GM19324 (cell line): ENCODE measurements around the gene VRK1.

Experiments used
- ATAC-seq: cut with Tn5 transposase; IDR thresholded peaks from one replicate; pipeline ENCODE4 v1.9.1; 2021; ENCODE audit warnings: mild to moderate bottlenecking, moderate library complexity; ENCODE audit not compliant: unreplicated experiment, low FRiP score

Gene VRK1

GRCh38 chr14:96817750-96818666, 20.8 kb downstream of the VRK1 start:
- ATAC-seq: no peak

- ATAC-seq: no peak
These were observed 24.3 kb downstream of the VRK1 start for GRCh38 chr14:96821501-96821900.

GRCh38 chr14:96823652-96824051, 26.5 kb downstream of the VRK1 start:
- ATAC-seq: no peak

- ATAC-seq: no peak
These were observed 27.1 kb downstream of the VRK1 start for GRCh38 chr14:96824283-96824682.

GRCh38 chr14:96826818-96827217, 29.6 kb downstream of the VRK1 start:
- no peak for ATAC-seq

- no peak for ATAC-seq
These were observed 30.1 kb downstream of the VRK1 start for GRCh38 chr14:96827290-96827689.

GRCh38 chr14:96829791-96830190, 32.6 kb downstream of the VRK1 start:
- ATAC-seq: no peak

GRCh38 chr14:96830946-96831345, 33.8 kb downstream of the VRK1 start:
- no peak for ATAC-seq

GRCh38 chr14:96832351-96832750, 35.2 kb downstream of the VRK1 start:
- ATAC-seq: no peak

GRCh38 chr14:96838449-96838848, 41.3 kb downstream of the VRK1 start:
- no peak for ATAC-seq

- no peak for ATAC-seq
These were observed 42.1 kb downstream of the VRK1 start for GRCh38 chr14:96839251-96839650.

GRCh38 chr14:96843137-96843536, 46.0 kb downstream of the VRK1 start:
- ATAC-seq: no peak

GRCh38 chr14:96844857-96845570, 47.8 kb downstream of the VRK1 start:
- no peak for ATAC-seq

GRCh38 chr14:96847451-96847850, 50.3 kb downstream of the VRK1 start:
- ATAC-seq: no peak

GRCh38 chr14:96848011-96848410, 50.8 kb downstream of the VRK1 start:
- ATAC-seq: no peak

- no peak for ATAC-seq
These were observed 52.6 kb downstream of the VRK1 start for GRCh38 chr14:96849733-96850132.

- ATAC-seq: no peak
These were observed 54.7 kb downstream of the VRK1 start for GRCh38 chr14:96851694-96852381.

- no peak for ATAC-seq
These were observed 55.7 kb downstream of the VRK1 start for GRCh38 chr14:96852823-96853422.

GRCh38 chr14:96858643-96859042, 61.5 kb downstream of the VRK1 start:
- ATAC-seq: no peak

GRCh38 chr14:96861568-96862310, 64.6 kb downstream of the VRK1 start:
- ATAC-seq: no peak
